Choroid plexus epithelial cell (primary cell): ENCODE data around the gene SCN4A.

Source experiments
- DNase-seq: peaks from one replicate; pipeline ENCODE4 v3.0.0-alpha.2; 2010; ENCODE audit warnings: low read depth
- H3K4me3 ChIP-seq: 2 replicates; pipeline ENCODE4 v1.5.1; 2011; ENCODE audit warnings: low read depth, mild to moderate bottlenecking, control low read depth, low read length, moderate library complexity
- TF ChIP-seq, protein P1 (sequence below): conservative IDR thresholded peaks from 2 replicates; pipeline ENCODE4 v1.5.1; 2011; ENCODE audit warnings: low read depth, mild to moderate bottlenecking, control low read depth, inconsistent platforms, low read length, moderate library complexity

Gene SCN4A

DNA sequence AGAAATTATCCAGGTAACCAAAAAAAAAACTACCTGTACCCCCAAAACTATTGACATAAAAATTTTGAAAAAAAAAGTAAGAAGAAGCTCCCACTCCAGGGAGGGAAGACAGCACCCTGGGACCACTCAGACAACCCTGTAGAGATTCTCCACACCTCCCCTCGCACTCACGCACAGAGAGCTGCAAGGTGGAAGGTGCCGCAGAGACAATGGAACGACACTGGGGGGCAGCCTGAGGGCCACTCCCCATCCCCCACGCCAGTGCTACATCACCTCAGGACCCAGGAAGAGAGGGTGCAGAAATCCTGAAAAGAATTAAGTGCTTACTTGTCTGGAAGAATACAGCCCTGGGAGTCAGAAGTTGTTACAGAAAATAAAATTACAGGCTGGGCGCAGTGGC, 35.4 kb downstream of the SCN4A start:
- no peak overlapping the region for H3K4me3 ChIP-seq
- no peak for DNase-seq
- TF ChIP-seq, protein P1, sequence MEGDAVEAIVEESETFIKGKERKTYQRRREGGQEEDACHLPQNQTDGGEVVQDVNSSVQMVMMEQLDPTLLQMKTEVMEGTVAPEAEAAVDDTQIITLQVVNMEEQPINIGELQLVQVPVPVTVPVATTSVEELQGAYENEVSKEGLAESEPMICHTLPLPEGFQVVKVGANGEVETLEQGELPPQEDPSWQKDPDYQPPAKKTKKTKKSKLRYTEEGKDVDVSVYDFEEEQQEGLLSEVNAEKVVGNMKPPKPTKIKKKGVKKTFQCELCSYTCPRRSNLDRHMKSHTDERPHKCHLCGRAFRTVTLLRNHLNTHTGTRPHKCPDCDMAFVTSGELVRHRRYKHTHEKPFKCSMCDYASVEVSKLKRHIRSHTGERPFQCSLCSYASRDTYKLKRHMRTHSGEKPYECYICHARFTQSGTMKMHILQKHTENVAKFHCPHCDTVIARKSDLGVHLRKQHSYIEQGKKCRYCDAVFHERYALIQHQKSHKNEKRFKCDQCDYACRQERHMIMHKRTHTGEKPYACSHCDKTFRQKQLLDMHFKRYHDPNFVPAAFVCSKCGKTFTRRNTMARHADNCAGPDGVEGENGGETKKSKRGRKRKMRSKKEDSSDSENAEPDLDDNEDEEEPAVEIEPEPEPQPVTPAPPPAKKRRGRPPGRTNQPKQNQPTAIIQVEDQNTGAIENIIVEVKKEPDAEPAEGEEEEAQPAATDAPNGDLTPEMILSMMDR: no peak

DNA sequence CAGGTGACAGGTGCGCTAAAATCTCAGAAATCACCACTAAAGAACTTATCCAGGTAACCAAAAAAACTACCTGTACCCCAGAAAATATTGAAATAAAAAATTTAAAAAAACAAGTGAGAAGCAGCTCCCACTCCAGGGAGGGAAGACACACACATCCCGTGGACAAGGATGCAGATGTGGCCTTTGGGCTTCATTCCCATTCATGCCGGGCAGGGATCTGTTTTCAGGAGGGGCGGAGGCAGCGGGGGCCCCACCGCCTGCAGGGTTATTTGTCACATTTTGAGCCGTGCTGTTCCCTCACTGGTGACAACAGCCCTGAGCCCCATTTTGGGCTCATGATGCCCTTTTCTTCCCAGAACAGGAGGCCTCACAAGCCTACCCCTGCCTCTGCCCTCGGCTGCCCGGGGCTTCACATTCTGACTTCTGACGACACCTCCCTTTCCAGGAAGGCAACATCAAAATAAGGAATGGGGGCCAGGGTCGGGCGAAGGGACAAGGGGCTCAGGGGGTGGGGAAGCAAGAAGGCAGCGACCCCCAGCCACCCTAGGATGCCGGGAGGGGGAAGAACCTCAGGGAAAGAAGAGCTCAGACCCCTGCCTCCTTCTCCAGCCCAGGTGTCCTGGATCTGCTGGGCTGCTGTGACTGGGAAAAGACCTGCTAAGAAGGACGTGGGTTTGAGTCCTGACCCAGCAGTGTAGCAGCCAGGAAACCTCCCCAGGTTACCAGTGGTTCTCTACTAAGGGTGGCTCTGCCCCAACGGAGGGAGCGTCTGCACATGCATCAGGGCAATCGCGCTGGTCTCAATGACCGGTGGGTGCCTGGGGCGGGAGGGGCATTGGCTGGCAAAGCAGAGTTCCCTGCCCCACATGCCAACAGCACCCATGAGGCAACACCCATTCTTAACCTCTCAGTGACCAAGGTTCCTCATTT, 38.3 kb downstream of the SCN4A start:
- H3K4me3 ChIP-seq: no peak overlapping the region
- no peak for DNase-seq
- TF ChIP-seq, protein P1: no peak

DNA sequence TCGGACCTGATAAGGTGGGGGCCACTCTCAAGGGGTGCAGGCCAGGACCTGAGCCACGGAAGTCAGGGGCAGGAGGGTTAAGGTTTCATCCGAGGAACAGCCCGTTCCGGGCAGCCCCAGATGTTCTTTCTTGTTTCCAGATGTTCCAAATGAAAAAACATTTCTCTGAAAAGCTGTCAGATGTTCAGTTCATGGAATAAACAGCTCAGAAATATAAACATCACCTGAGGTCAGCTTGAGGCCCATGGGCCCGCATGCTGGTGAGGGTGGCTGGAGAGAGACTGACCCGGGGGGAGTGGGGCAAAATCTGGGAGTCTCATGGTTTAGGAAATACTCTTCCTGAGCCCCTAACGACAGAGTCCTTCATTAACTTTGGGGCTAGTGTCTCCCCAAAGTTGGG, 39.1 kb downstream of the SCN4A start:
- H3K4me3 ChIP-seq: no peak overlapping the region
- no peak for DNase-seq
- TF ChIP-seq, protein P1: no peak

DNA sequence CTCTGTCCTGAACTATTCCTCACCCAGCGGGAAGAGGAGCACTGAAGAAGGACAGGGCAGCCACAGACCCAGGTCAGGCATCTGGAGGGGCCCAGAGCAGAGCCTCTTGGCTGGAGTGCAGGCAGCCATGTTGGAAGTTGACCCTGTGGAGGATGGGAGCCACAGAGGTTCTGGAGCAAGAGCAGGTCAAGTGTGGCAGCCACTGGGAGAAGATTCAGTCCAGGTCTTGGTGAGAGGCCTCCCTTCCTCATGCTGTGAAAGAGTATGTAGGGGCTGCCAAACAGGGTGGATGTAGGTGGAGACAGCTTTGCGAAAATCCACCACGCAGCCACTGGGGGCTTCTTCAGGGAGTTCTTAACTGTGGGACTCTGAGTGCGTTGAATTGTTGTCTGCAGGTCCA, 40.0 kb downstream of the SCN4A start:
- TF ChIP-seq, protein P1: no peak
- DNase-seq: no peak
- H3K4me3 ChIP-seq: no peak overlapping the region

DNA sequence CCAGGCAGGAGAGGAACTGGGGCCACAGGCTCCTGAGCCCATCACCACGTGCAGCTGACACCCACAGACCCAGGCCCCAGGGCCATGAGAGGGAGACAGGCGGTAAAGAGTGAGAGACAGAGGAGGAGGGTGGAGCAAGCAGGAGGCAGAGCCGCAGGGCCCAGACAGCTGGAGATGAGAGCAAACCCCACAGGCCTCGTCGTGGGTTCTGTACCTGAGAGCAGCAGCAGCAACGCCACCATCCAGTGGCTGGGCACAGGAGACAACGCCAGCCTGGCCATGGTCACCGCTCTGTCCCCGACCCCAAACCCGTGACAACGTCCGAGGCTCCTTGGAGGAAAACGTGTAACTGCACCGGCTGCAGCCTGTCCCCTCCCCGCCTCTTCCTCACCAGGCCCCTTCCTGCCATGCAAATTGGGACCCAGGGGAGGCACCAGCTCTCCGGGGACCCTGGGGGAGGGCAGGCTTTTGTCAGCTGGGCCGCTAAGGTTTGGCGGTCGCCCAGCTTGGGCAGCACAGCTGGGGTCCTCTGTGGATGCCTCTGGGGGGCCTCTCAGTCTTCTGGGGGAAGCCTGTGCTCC, 40.6 kb downstream of the SCN4A start, which contains the start of gene CD79B:
CD79B (minus strand) TSS at position 351 of the 581 bp plus-strand sequence; CDS start at position 281, 70 bp downstream.
- no peak for DNase-seq
- no peak within 1 kb of the TSS for H3K4me3 ChIP-seq
- TF ChIP-seq, protein P1: no peak

DNA sequence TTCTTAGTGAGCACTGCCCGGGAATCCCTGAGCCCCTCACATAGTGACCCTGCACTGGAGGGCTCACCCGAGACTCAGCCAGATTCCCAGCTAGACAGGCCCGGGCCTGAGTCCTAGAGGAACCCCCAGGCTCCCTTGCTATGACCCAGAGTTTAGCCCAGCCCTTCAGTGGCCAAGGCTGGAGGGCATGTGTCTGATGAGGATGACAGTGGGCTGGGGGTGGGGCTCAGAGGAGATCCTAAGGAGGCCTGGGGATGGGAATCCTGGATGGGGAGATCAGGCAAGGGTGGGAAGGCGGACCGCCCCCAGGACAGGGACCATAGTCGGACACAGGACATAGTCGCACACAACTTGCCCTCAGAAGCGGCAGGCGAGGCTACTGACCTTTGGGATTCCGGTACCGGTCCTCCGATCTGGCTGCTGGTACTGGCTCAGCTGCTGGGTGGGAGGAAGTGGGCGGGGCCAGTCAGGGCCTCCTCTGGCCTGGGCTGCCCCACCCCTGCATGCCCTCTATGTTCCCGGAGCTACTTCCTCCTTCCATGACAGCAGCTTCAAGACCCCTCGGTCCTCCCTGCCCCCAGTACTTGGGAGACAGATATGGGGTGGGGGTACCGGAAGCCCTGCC, 41.7 kb downstream of the SCN4A start:
- TF ChIP-seq, protein P1: no peak
- DNase-seq: no peak
- no peak overlapping the region for H3K4me3 ChIP-seq
